Activated CD4-positive, alpha-beta T cell treated with anti-CD3 and anti-CD28 coated beads for 4 hours (primary cell): ENCODE results near the gene RCE1.
A peak's percentile ranks its signal among the peaks of the same experiment; 100 is the strongest.

Experiments used
- DNase-seq, 2 donors: peaks; one replicate each; pipeline ENCODE4 v3.0.0-alpha.2; 2020

The RCE1 gene

DNA sequence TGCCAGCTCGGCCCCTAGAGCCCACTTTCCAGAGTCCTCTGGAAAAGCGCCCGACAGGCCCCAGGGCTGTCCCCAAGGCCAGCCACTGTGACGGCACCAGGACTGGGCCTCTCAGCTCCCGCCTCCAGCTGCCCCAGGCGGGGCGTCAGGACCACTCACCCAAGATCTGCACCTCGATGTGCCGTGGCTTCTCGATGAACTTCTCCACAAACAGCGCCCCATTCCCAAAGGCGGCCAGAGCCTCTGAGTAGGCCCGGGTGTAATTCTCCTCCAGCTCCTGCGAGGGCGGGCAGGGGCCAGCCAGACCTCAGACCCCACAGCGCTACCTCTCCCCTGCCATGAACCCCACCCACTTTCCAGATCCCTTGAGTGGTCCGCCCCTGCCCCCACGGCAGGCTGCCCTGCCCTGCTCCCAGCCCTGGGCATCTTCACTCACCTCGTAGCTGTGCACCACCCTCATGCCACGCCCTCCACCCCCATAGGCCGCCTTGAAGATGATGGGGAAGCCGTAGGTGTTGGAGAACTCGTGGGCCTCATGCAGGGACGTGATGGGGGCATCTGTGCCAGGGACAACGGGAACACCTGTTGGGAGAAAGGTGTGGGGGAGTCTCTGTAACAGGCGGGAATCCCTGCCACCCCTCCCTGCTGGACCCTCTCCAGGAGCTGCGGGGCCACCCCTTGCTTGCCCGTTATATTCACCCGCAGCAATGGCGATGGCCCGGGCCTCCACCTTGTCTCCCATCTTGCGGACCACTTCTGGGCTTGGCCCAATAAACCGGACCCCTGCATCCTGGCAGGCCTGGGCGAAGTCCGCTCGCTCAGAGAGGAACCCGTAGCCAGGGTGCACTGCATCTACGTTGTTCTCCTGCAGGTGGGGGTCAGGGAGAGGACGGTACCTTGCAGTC is 27.6 kb downstream of the RCE1 start:
- DNase-seq: no peak

DNA sequence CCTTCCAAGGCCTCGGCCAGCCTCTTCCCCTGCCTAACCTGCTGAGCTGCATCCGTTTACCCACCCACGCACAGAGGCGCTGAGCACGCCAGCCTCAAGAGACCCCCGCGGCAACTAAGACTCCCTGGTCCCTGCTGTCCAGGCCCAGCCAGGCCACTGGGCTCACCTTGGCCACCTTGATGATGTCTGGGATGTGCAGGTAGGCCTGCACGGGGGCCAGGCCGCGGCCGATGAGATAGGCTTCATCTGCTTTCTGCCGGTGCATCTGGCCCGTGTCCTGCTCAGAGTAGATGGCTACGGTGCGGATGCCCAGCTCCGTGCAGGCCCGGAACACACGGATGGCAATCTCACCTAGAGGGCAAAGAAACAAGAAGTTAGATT is 28.3 kb downstream of the RCE1 start:
- no peak for DNase-seq

DNA sequence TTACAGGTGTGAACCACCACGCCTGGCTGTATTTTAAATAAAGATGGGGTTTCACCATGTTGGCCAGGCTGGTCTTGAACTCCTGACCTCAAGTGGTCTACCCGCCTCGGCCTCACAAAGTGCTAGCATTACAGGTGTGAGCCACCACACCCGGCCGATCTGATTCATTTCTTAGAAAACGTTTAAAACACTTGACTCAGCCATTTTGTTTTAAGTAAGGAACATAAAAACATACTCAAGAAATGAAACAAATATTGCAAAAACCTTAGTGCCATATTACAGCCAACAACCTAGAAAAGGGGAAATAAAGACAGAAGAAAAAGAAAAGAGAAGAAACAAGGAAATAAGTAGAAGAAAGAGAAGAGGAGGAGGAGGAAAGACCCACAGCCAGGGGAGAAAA is 31.0 kb downstream of the RCE1 start:
- no peak for DNase-seq

DNA sequence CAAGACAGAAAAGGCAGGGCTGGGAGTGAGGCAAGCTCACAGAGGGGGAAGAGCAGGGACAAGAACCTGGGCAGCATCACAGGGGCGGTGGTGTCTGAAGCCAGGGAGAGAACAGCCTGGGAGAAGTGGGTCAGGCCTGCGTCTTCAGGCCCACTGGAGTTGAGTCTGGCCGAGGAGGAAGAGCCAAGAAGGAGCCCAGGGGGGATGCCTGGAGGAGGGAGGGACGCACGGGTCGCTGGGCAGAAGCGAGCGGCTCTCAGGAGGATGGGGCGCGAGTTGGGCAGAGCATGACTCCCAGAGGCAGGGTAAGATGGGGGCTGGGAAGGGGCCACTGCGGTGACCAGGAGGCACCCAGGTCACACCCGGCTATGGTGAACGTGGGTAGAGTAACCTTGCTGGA is 32.1 kb downstream of the RCE1 start:
- no peak for DNase-seq

DNA sequence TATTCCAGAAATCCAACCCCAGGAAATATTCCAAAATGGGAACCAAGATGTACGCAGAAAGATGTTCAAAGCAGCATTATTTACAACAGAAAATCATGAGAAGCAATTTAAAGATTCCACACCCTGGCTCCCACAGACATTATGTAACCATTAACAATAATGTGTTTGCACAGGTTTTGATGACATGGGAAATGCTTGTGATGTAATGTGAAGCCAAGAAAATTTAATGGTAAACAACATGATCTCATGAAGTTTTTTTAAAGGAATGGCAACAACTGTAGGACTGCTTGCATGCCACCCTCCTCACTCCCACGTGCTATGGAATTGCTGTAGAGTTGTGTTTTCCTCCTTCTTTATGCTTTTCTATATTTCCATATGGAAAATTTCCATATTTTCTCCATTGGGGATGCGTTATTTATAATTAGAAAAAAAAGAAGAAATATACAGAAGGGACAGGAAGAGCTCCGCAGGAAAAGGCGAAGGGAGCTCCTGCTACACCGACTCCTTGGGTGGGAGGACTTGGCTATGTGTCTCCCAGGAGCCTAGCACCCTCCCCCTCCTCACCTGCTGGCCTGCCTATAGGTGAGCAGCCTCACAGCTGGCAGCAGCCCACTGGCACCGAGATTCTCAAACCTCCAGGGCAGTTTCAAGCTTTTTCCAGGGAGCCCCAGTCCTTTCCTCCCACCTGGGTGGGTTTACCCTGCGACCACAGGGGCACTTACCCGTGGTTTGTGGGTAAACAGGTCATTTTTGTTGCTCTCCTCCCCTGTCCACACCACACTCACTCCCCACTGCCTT is 34.5 kb downstream of the RCE1 start:
- DNase-seq: no peak

DNA sequence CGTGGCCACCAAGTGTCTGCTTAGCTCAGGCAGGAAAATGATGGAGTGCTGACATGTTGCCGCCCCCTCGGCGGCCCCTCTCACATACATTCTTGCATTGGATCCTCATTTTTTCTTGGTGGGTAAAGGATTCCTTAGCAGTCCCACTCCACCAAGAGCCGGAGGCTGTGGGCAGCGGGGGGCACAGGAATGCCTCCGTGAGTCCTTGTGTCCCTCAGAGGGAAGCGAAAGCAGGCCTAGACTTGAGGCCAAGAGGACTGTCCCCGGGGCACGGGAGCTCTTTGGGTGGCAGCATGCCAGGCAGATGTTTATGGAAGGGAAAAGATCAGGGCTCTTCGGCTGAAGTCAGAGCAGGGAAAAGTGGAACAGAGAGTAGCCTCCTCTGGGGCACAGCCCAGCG is 35.2 kb downstream of the RCE1 start:
- no peak for DNase-seq

DNA sequence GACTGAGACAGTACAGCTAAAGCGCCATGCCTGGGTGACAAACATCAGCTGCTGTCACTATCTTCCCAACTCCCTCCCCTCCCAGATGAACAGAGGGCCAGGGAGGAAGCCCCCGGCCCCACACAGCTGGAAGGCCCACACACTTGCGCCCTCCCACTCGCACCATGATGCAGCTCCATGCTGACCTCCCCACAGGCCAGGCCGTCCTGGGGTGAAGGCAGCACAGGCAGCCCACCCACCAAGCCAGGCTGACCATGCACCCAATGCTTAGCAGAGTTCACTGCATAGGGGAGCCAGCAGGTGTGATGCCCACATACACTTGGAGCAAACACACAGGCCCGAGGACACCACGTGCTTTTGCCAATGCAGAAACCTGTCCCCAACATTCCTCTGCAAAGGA is 35.8 kb downstream of the RCE1 start:
- DNase-seq: no peak

DNA sequence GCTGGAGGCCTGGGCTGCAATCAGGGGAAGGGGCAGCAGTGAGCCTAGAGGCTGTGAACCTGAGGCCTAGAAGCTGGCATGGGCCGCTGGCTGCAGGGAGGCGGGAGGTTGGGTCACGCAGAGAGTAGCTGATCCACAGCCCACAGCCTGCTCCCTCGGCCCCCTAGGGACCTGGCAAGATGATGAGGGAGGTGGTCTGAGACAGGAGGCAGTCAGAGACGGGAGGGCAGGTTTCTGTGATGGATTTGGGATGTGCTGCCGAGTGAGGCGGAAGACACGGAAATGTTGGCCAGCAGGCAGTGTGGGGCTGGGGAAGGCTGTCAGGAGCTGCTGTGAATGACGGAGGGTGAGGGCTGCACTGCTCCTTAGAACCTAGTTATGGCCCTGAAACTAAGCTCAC is 36.3 kb downstream of the RCE1 start:
- DNase-seq: no peak

DNA sequence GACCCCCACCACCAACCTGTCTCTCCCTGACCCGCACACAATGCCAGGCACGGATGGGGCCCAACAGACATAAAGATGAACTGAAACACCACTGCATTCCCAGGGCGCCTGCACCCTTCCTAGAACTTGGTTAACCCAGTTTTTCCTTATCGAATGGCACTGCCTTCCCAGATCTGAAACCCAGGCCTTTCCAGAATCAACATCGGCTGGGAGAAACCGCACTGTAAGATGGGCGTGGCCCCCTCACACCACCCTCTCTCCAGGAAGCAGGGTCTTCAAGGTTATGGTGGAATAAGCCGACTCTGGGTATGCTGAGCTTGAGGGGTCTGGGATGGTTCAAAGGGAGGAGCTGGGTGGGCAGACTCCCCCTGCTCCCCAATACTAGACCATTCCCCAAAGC is 36.8 kb downstream of the RCE1 start:
- no peak for DNase-seq

DNA sequence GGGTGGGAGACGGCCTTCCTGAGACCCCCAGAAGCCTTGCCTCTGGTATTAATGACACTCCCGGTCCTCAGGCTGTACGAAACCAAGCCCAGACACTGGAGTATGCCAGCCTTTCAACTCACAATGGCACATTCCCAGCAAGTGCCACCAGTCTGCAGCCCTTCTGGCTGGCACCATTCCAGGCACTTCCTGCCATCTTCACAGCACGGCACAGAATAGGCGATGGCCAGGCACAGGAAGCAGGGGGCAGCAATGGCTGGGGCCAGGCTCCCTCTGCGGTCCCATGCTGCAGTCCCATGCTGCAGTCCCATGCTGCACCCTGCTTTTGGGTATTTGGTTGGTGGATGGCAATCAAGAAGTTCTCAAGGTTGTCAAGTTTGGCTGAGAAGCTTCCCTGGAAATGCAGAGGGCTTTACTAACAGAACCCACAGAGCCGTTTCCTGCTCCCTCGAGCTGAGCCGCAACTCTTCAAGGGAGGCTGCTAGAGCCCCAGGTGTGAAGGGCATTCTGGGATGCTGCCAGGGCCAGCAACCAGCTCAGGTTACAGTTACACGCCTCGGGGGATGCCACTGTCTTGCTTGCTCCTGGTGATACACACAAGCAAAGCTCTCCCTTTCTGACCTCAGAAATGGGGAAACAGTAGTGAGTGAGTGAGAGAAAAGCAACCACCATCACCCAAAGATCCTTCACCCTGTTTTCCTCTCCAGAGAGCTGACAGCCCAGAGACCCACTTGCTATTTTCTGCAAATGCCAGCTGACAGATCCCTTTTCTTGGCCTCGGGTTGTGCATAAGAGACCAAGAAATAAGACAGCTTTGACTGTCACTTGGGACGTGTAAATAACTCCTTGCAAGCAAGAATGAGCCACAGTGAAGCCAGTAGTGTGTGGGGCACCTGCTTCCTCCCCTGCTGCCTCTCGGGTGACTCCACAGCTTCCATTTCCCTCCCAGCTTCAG is 37.5 kb downstream of the RCE1 start:
- no peak for DNase-seq

DNA sequence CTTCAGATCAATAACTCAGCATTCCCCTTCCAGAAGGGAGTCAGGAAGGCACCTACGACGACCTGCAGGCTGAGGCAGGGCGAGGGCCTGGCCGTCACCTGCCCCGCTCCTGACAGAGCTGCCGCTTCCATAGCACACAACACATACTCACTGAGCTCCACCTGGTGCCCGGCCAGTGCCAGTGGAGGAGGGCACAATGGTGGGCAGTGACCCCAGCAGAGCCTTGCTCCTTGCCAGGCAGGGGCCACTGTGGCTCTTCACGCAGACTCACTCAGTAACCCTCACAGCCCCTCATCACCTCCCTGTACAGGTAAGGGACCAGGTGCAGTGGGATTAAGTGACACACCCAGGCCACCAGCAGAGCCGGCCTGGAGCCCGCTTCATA is 38.2 kb downstream of the RCE1 start:
- DNase-seq: no peak

DNA sequence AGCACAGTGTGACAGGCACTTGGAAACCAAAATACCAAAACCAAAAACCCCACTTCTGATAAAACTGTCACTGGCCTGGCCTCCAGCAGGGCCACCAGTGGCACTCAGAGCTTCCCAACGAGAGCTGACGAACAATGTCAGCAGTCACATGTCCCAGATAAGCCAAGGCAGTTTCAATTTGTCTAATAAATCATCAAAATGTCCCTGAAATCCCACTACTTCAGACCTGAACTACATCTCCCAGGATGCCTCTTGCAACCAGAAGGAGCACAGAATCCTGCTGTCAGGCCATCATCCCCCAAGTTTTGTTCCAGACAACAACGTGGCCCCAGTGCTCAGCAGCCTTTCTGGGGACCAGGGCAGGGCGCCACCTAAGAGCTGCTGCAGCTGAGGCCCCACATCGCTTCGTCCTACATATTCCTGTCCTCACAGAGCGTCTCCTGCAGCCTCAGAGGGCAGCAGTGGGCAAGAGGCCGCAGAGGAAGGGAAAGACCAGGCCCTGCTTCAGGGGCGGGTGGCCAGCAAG is 38.7 kb downstream of the RCE1 start:
- DNase-seq: no peak

DNA sequence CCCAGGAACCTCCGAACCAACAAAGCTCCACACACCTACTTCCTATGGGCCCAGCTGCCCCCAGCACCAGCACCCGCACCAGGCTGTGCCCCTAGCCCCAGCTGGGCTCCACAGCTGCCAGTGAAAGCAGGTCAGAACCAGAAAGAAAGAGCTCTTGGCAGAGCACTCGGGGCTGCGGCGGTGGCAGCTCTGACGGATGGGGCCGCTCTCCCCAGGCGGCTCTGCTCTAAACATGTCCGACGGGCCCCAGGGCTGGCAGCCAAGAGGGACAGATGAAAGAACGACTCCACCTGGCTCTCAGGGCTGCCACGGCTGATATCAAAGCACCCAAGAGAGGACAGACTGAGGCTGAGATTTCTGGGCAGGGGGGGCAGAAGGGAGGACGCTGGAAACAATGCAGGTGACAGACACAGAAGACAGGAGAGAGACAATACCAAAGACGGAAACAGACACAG is 39.3 kb downstream of the RCE1 start:
- DNase-seq: no peak

DNA sequence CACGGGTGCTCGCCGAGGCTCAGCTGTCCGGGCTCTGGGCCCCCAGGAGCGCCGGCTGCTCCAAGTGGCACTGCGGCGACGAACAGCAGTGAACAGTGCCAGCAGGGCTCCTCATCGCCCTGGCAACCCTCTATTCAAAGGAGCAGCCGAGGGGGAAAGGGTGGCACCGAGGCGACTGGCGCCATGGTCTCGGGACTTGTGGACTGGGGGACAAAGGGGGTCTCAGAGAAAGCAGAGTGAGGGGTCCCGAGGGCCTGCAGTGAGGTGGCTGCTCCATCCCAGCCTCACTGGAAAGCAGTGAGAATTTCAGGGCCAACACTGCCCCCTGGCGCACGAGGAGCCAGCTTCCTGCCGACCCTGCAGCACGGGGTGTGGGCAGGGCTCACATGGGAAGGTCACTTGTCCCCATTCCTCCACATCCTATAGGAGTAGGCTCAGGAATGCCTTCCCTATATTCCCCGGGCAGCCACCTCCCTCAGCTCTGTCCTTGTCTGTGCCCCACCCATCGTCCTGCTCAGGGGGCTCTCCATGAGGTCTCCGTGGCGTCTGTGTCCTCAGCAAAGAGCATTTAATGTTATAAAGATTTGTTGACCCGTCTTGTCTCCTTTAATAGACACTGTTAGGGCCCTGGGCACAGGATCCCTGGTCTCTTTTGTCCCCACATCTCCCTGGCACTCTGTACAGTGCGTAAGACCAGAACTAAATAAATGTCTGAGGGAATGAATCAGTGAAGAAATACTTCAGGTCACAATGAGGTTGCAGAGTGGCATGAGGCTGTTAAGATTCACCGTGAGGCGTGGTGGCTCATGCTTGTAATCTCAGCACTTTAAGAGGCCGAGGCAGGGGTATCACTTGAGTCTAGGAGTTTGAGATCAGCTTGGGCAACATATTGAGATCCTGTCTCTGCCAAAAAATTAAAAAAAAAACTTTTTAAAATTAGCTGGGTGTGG is 40.0 kb downstream of the RCE1 start:
- peak; percentile 49 to 58 for DNase-seq

DNA sequence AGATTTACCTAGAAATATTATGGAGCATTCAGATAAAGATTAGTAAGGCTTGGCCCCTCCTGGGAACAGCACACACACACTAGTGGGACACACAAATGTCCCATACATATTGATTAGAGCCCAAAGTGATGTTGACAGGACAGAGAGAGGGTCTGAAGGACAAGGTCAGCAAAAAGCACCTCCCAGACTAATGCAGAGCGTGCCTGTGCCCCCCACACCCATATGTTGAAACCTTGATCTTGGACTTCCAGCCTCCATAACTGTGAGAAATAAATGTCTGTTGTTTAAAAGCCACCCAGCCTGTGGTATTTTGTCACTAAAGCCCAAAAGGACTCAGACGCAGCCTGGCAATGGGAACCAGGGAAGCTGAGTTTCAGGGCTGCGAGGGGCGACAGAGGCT is 41.2 kb downstream of the RCE1 start:
- DNase-seq: no peak

DNA sequence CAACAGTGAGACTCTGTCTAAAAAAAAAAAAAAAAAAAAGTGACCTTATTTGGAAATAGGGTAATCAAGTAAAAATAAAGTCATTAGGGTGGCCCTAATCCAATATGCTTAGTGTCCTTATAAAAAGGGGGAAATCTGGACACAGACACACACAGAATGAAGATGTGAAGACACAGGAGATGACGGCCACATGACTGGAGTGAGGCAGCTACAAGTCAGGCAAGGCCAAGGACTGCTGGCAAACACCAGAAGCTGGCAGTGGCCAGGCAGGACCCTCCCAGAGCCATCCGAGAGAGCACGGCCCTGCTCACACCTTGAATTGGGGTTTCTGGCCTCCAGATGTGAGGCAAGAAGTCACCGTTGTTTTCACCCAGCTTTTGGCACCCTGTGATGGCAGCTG is 42.2 kb downstream of the RCE1 start:
- no peak for DNase-seq

DNA sequence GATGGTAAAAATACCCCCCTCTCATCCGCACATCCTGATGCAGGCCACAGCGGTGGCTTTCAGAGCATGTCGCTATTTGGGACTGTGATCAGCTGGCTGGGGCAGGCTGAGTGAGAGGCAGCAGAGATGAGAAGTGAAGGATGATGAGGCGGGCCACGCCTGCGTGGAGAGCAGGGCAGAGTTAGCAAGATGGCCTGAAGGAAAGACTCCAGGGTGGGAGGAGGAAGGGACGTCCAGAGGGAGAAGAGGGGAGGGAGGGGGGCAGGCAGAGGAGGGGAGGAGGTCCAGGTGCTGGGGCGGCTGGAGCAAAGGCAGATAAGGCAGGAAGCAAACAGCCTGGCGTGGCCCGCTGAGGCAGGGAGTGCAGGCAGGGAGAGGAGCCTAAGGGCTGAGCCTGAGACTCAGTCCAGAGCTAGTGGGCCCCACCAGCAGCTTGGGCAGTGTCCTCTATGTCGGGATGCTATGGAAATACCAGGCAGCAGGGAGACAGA is 42.8 kb downstream of the RCE1 start:
- no peak for DNase-seq

DNA sequence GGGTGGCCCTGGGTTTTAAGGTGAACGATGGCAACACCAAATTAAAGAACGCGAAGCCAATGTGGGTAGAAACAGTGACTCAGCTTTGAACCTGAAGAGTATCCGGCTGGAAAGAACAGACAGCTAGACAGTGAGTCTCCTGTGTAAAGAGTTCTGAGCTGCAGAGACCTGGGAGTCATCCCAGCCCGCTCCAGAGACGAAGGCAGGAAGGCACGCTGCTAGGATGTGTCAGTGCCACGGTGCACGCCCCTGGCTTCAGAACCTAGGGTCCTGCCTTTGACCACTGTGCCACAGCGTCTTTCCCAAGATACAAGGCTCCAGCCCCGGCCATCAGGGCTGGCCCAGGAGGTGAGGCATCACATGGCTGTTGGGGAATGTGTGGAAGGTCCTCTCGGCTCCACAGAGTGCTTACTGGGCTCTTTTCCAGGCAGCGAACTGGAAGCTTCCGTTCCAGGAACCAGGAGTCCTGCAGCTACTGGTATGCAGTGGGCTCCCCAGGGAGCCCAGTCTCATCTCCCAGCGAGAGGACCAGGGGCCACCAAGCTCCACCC is 43.5 kb downstream of the RCE1 start:
- DNase-seq: no peak

DNA sequence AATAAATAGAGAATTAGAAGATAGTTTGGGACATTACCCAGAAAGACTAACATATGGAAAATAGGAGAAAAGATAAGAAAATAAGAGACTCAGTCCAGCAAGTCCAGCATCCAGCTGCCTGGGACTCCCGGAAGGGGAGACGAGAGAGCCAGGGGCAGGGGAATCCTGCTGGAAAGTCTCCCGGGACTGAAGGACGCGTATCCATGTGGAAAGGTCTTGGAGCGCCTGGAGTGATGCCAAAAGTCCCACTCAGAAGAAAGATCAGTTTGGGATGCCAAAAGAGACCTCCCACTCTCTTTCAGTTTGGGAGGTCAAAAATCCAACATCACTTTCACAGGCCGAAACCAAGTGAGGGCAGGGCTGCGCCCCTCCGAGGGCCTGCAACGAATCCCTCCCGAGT is 44.3 kb downstream of the RCE1 start:
- DNase-seq: no peak

DNA sequence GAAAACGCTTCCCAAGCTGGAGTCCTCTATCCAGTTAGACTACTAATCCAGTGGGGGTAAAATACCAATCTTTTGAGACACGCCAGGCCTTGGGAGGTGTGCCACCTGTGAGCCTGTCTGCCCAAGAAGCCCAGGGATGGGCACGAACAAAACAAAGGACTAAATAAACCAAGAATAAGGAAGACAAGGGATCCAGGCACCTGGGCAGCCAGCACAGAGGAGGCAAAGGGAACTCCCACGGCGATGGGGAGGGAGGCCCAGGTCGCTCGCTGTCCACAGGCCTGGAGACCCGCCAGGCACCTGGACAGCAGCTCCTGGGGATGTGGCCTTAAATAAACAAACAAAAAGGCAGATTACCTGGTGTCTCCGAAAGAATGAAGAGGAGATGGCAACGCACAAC is 45.0 kb downstream of the RCE1 start:
- DNase-seq: no peak

DNA sequence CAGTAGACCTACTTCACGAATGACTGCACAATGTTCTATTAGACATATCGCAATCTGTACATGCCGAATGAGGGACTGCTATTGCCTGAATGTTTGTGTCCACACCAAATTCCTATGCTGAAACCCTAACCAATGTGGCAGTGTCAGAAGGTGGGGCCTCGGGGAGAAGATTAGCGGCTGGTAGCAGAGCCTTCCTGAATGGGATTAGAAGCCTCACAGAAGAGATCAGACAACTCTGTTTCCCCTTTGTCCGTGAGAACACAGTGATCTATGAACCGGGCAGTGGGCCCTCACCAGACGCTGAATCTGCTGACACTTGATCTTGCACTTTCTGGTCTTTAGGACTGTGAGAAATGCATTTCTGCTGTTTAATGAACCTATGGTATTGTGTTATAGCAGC is 46.7 kb downstream of the RCE1 start:
- DNase-seq: no peak
